ENCODE measurements around the gene DNAJC4.

DNAJC4 gene

GRCh38 chr11:64268893-64269539 is 38.7 kb downstream of the DNAJC4 start:
- Histone ChIP-seq H3K36me3 (ENCODE audit: low read length) (no peaks in the 10 kb centered on the region), H4K20me1 (ENCODE audit: low read depth, low read length) (no peaks in the 10 kb centered on the region), H3K4me3 (ENCODE audit: insufficient read depth, low read length, poor library complexity, severe bottlenecking) (peak overlapping the region; percentile 84), H2AFZ (ENCODE audit: low read depth, low read length, severe bottlenecking) (peak overlapping the region; percentile 52), H3K4me2 (ENCODE audit: low read depth, low read length, poor library complexity, severe bottlenecking) (peak overlapping the region; percentile 91), H3F3A (ENCODE audit: insufficient read depth) (peaks cover 15% of the 10 kb centered on the region; the same call in 1 of the 2 replicates), H3K9me2 (replicated peaks; ENCODE audit: insufficient read depth, low read length) (no peaks in the 10 kb centered on the region), H3K27me3 (ENCODE audit: low read length) (no peaks in the 10 kb centered on the region), H3K9me3 (ENCODE audit: insufficient read depth, low read length) (no peaks in the 10 kb centered on the region), H3K79me2 (ENCODE audit: insufficient read depth, low read length) (0 out of 2 replicates have a peak, but pooled peaks cover 6% of the 10 kb centered on the region), H3K9ac (ENCODE audit: low read length) (peak overlapping the region; percentile 92), H3K27ac (ENCODE audit: low read depth, low read length) (peak overlapping the region; percentile 88)
- TF ChIP-seq, protein P1, sequence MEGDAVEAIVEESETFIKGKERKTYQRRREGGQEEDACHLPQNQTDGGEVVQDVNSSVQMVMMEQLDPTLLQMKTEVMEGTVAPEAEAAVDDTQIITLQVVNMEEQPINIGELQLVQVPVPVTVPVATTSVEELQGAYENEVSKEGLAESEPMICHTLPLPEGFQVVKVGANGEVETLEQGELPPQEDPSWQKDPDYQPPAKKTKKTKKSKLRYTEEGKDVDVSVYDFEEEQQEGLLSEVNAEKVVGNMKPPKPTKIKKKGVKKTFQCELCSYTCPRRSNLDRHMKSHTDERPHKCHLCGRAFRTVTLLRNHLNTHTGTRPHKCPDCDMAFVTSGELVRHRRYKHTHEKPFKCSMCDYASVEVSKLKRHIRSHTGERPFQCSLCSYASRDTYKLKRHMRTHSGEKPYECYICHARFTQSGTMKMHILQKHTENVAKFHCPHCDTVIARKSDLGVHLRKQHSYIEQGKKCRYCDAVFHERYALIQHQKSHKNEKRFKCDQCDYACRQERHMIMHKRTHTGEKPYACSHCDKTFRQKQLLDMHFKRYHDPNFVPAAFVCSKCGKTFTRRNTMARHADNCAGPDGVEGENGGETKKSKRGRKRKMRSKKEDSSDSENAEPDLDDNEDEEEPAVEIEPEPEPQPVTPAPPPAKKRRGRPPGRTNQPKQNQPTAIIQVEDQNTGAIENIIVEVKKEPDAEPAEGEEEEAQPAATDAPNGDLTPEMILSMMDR (IDR thresholded peaks at IDR 0.05; ENCODE audit: insufficient read depth, low read length, poor library complexity, severe bottlenecking), result no peak
- no peak for TF ChIP-seq EZH2phosphoT487 (conservative IDR thresholded peaks at IDR 0.05; ENCODE audit: low read length)

GRCh38 chr11:64269540-64270220 is 39.3 kb downstream of the DNAJC4 start:
- peak overlapping the region; percentile 52 for H2AFZ ChIP-seq (ENCODE audit: low read depth, low read length, severe bottlenecking)
- H3K4me2 ChIP-seq (ENCODE audit: low read depth, low read length, poor library complexity, severe bottlenecking), result peak overlapping the region; percentile 91
- H3K4me3 ChIP-seq (ENCODE audit: insufficient read depth, low read length, poor library complexity, severe bottlenecking), result peak overlapping the region; percentile 87
- H3F3A ChIP-seq (ENCODE audit: insufficient read depth), result peaks cover 15% of the 10 kb centered on the region; the same call in 1 of the 2 replicates
- peak overlapping the region; percentile 88 for H3K27ac ChIP-seq (ENCODE audit: low read depth, low read length)
- H3K36me3 ChIP-seq (ENCODE audit: low read length), result no peaks in the 10 kb centered on the region
- no peaks in the 10 kb centered on the region for H3K9me3 ChIP-seq (ENCODE audit: insufficient read depth, low read length)
- peak overlapping the region; percentile 92 for H3K9ac ChIP-seq (ENCODE audit: low read length)
- H3K79me2 ChIP-seq (ENCODE audit: insufficient read depth, low read length), result 0 out of 2 replicates have a peak, but pooled peaks cover 6% of the 10 kb centered on the region
- no peaks in the 10 kb centered on the region for H4K20me1 ChIP-seq (ENCODE audit: low read depth, low read length)
- TF ChIP-seq EZH2phosphoT487 (conservative IDR thresholded peaks at IDR 0.05; ENCODE audit: low read length), result no peak
- TF ChIP-seq, protein P1 (IDR thresholded peaks at IDR 0.05; ENCODE audit: insufficient read depth, low read length, poor library complexity, severe bottlenecking), result no peak
- no peaks in the 10 kb centered on the region for H3K27me3 ChIP-seq (ENCODE audit: low read length)
- no peaks in the 10 kb centered on the region for H3K9me2 ChIP-seq (replicated peaks; ENCODE audit: insufficient read depth, low read length)

GRCh38 chr11:64275031-64275800 is 44.9 kb downstream of the DNAJC4 start:
- no peaks in the 10 kb centered on the region for H3K9me3 ChIP-seq (ENCODE audit: insufficient read depth, low read length)
- H3K27ac ChIP-seq (ENCODE audit: low read depth, low read length), result no peak overlapping the region
- H2AFZ ChIP-seq (ENCODE audit: low read depth, low read length, severe bottlenecking), result no peak overlapping the region
- H3F3A ChIP-seq (ENCODE audit: insufficient read depth), result peaks cover 13% of the 10 kb centered on the region; the same call in 1 of the 2 replicates
- H4K20me1 ChIP-seq (ENCODE audit: low read depth, low read length), result no peaks in the 10 kb centered on the region
- H3K4me3 ChIP-seq (ENCODE audit: insufficient read depth, low read length, poor library complexity, severe bottlenecking), result no peak overlapping the region
- no peak overlapping the region for H3K9ac ChIP-seq (ENCODE audit: low read length)
- no peaks in the 10 kb centered on the region for H3K27me3 ChIP-seq (ENCODE audit: low read length)
- no peaks in the 10 kb centered on the region for H3K79me2 ChIP-seq (ENCODE audit: insufficient read depth, low read length)
- no peak for TF ChIP-seq EZH2phosphoT487 (conservative IDR thresholded peaks at IDR 0.05; ENCODE audit: low read length)
- TF ChIP-seq, protein P1 (IDR thresholded peaks at IDR 0.05; ENCODE audit: insufficient read depth, low read length, poor library complexity, severe bottlenecking), result no peak
- H3K4me2 ChIP-seq (ENCODE audit: low read depth, low read length, poor library complexity, severe bottlenecking), result no peak overlapping the region
- no peaks in the 10 kb centered on the region for H3K36me3 ChIP-seq (ENCODE audit: low read length)
- H3K9me2 ChIP-seq (replicated peaks; ENCODE audit: insufficient read depth, low read length), result no peaks in the 10 kb centered on the region

Measured in SU-DHL-6 (cell line).